GM12801 (cell line): Measurements from ENCODE around the gene KRTAP9-2.
"Not testable (repeated sequence)": the region's sequence is repeated elsewhere in the genome, so short reads cannot be mapped to it uniquely, and the experiment has no call there.

ENCODE experiments used
- CTCF ChIP-seq: IDR thresholded peaks from one replicate; pipeline ENCODE4 v1.5.1; 2011; ENCODE audit warnings: control low read depth; ENCODE audit not compliant: insufficient read length; ENCODE audit errors: extremely low read depth

The KRTAP9-2 gene

GRCh38 chr17:41237949-41238437 is 11.5 kb downstream of the KRTAP9-2 start, which contains the start of gene KRTAP9-8:
Gene KRTAP9-8 (plus strand): TSS chr17:41237999. CDS start chr17:41238052, 53 bp downstream.
- not testable (repeated sequence) for TF ChIP-seq CTCF

GRCh38 chr17:41249637-41250240 is 23.3 kb downstream of the KRTAP9-2 start, which contains the start of gene KRTAP9-4:
Gene KRTAP9-4 (plus strand): TSS chr17:41249687. CDS start chr17:41249721, 34 bp downstream.
- not testable (repeated sequence) for TF ChIP-seq CTCF

- no peak for TF ChIP-seq CTCF
Observed at GRCh38 chr17:41251261-41251660, 24.8 kb downstream of the KRTAP9-2 start.

- TF ChIP-seq CTCF, result no peak
Observed at GRCh38 chr17:41254861-41255260, 28.4 kb downstream of the KRTAP9-2 start.

GRCh38 chr17:41255381-41256290 is 29.2 kb downstream of the KRTAP9-2 start, which contains the start of gene KRTAP9-9:
Gene KRTAP9-9 (plus strand): TSS chr17:41255384.
- not testable (repeated sequence) for TF ChIP-seq CTCF

- TF ChIP-seq CTCF, result no peak
Observed at GRCh38 chr17:41256291-41256685, 29.8 kb downstream of the KRTAP9-2 start.

- no peak for TF ChIP-seq CTCF
Observed at GRCh38 chr17:41258406-41258805, 32.0 kb downstream of the KRTAP9-2 start.
